GM19351 (cell line): ENCODE data around the gene NCBP2L.
"Not testable (repeated sequence)": the region's sequence is repeated elsewhere in the genome, so short reads cannot be mapped to it uniquely, and the experiment has no call there.

ENCODE experiments used
- ATAC-seq: cut with Tn5 transposase; IDR thresholded peaks from one replicate; pipeline ENCODE4 v1.9.1; 2021; ENCODE audit warnings: mild to moderate bottlenecking, moderate library complexity; ENCODE audit not compliant: unreplicated experiment

NCBP2L gene

GRCh38 chrX:107804427-107804826, 26.9 kb downstream of the NCBP2L start:
- ATAC-seq = no peak

- ATAC-seq = no peak
Observed at GRCh38 chrX:107805179-107805578, 27.6 kb downstream of the NCBP2L start.

GRCh38 chrX:107810053-107810452, 32.5 kb downstream of the NCBP2L start:
- not testable (repeated sequence) for ATAC-seq

DNA sequence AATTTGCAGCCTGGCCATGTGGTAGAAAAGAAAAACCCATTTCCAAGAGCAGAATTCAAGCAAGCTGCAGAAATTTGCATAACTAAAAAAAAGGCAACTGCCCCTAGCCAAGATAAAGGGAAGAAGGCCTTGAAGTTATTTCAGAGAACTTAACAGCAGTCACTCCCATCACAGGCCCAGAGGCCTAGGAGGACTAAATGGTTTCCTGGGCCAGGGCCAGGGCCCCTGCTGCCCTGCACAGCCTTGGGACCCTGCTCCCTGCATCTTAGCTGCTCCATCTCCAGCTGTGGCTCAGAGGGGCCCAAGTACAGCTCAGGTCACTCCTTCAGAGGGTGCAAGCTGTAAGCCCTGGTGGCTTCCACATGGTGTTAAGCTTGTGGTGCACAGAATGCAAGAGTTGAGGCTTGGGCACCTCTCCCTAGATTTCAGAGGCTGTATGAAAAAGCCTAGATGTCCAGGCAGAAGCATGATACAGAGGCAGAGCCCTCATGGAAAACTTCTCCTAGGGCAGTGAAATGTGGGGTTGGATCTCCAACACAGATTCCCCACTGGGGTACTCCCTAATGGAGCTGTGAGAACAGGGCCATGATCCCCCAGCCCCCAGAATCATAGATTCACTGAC, 41.5 kb downstream of the NCBP2L start:
- ATAC-seq = no peak

GRCh38 chrX:107823042-107823441, 45.5 kb downstream of the NCBP2L start:
- no peak for ATAC-seq

DNA sequence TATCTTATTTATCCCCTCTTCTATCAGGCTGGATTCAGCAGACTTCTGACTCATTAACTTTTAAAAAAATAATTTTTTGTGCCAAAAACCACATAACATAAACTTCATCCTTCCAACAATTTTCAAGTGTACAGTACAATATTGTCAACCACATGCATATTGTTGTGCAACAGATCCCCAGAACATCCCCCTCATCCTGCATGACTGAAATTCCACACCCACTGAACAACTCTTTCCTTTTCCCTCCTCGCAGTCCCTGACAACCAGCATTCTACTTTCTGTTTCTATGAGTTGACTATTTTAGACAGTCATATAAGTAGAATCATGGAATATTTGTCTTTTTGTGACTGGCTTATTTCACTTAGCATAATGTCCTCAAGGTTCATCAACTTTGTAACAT, 45.9 kb downstream of the NCBP2L start:
- no peak for ATAC-seq

- peak; percentile 39 for ATAC-seq
Observed at GRCh38 chrX:107825698-107826237, 48.2 kb downstream of the NCBP2L start, which contains the start of gene MID2. MID2 (plus strand) TSS chrX:107825866; CDS start chrX:107826427, 561 bp downstream.

DNA sequence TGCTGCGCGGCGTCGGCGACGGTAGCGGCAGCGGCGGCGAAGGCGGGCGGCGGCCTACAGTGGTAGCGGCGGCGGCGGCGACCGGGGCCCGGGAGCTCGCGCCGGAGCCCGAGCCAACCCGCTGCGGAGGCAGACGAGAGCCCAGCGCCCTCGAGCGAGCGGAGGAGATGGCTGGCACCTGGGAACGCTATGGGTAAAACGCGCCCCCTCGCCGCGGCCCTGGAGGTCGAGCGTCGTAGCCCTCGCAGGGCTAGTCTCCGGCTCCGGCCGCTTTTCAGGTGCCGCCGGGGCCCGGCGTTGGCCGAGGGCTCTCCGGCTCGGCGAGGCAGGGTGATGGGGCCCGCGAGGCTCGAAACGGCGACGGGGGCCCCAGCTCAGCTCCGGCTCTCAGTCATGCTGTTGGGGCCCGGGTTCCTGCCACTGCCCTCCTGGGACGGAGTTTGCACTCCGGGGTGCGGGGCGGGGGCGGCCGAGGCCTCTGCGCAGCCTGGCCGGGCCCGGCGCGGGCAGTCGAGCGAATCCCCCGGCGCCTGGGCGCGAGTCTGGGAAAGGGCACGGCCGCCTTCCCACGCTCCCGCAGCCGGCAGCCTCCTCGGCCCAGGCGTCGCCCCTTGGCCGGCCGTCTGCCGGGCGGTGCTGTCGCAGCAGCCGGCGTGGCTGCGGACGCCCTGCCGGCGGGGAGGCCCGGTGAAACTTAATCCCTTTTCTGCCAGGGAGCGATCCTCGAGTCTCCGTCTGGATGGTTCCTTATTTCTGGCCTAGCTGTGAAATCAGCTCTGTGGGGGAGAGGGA, 48.9 kb downstream of the NCBP2L start:
- peak; percentile 57 for ATAC-seq

GRCh38 chrX:107827030-107827831, 49.7 kb downstream of the NCBP2L start:
- ATAC-seq = no peak

DNA sequence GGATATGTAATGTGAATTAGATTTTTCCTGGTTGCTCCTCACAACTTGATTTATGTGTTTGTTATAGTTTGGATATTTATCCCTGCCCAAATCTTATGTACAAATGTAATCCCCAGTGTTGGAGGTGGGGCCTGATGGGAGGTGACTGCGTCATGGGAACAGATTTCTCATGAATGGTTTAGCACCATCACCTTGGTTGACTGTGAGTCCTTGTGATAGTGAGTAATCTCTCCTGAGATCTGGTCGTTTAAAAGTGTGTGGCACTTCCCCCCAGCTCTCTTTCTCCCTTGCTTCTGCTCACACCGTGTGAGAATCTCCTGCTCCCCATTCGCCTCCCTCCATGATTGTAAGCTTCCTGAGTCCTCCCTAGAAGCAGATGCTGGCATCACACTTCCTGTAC, 50.3 kb downstream of the NCBP2L start:
- ATAC-seq = no peak

- ATAC-seq = no peak
Observed at GRCh38 chrX:107829878-107830277, 52.3 kb downstream of the NCBP2L start.

GRCh38 chrX:107831071-107831730, 53.7 kb downstream of the NCBP2L start:
- no peak for ATAC-seq

- ATAC-seq = no peak
Observed at GRCh38 chrX:107834275-107835201, 57.0 kb downstream of the NCBP2L start.

DNA sequence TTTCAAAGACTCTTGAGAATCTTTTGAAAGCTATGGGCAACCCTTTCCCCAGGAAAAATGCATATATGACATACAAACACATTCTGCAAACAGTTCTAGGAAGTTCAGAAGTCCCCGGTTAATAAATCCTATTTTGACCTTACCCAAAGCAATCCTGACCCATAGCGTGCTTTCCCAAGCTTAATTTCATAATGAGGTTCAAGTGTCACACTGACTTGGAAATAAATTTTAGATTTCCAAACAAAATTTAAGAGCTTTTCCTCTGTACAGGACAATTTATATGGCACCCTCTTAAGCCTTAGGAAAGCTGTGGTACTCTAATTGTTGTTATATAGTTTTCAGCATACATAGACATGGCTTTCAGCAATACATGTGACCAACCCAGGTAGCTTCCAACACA, 59.4 kb downstream of the NCBP2L start:
- no peak for ATAC-seq

DNA sequence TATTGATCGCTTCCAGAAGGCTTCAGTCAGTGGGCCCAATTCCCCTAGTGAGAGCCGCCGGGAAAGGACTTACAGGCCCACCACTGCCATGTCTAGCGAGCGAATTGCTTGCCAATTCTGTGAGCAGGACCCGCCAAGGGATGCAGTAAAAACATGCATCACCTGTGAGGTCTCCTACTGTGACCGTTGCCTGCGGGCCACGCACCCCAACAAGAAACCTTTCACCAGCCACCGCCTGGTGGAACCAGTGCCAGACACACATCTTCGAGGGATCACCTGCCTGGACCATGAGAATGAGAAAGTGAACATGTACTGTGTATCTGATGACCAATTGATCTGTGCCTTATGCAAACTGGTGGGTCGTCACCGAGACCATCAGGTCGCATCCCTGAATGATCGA, 63.4 kb downstream of the NCBP2L start:
- ATAC-seq = no peak

GRCh38 chrX:107842715-107843400, 65.3 kb downstream of the NCBP2L start:
- ATAC-seq = no peak
